ENCODE data around the gene IL1RL1.
"Not testable (repeated sequence)": the region's sequence is repeated elsewhere in the genome, so short reads cannot be mapped to it uniquely, and the experiment has no call there.

Gene IL1RL1

DNA sequence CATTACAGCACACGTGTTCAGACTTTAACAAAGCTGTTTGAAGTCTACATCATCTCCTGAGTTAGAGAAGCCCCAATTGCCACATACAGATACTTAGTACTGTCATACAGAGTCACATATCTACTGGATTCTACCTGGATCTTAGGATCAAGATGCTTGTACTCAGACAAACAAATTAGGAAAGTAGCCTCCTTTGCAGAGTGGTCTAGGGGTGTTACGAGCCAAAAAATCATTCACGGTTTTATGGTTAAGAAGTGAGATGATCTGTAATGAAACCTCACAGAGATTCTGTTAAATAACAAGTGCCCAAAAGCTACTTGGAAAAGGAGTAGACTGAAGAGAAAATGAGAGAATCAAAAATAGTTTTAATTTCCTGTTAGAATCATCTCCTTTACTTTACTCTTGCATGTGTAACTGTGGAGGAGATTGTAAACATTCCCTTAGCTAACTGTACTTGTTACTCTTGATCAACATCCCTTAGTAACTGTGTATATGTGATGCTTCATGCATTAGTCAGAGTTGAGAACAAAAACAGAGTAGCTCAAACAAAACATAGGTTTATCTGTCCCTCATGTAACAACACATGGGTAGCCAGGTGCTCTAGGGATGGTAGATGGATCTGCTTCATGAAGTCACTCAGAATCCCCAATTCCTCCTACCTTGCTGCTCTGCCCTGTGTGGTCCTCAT lies 16.4 kb upstream of the IL1RL1 start:
- DNase-seq, result no peak

DNA sequence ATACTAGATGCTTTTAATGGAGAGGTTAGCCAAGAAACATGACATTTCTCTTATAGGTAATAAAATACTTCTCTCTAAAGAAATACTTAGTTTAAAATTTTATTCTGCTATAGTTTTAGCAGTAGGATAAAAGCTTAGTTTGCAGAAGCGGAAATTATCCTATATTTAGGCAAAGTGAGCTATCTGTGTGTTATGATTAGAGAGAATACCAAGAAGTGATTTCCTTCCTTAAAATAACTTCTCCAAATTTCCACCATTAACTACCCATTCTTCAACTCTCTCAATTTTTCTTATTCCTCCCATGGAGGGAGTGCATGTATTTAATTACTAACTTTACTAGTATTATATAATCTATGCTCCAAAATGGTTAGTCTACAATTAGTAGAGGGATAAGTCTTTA lies 15.8 kb upstream of the IL1RL1 start:
- DNase-seq, result no peak

DNA sequence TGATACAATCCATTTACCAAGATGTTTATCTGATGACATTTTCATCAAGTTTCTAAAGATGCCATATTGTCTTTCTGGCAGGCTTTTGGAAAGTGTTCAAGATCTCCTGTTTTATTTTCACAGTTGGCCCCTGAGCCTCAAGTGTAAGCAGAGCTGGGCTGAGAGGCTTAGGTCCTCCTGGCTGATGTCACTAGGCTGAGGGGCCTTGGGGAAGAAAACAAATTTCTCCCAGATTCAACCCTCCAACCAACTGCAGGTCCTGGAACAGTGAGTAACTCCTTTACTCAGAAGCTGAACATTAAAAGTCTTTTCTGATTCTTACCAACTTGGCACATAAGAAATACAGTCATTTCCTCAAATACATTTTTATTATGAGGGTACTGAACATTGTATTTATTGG lies 14.9 kb upstream of the IL1RL1 start:
- no peak for DNase-seq

DNA sequence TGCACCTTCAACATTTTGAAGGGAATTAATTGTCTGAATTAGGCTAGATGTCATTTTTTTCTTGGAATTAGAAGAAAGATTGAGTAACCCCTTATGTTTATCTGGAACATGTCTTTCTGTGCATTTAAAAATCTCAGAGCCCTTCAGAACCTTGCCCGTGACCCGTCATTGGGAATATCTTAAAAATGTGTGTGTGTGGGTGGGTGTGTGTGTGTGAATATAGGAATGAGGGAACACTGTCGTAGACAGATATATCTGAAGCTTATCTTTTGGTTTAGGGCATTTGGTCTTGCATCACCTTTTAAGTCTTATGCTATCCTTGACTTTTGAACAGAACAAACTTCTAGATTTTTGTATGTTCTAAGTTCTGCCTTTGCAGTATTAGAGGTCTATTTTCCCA lies 13.5 kb upstream of the IL1RL1 start:
- DNase-seq, result no peak

DNA sequence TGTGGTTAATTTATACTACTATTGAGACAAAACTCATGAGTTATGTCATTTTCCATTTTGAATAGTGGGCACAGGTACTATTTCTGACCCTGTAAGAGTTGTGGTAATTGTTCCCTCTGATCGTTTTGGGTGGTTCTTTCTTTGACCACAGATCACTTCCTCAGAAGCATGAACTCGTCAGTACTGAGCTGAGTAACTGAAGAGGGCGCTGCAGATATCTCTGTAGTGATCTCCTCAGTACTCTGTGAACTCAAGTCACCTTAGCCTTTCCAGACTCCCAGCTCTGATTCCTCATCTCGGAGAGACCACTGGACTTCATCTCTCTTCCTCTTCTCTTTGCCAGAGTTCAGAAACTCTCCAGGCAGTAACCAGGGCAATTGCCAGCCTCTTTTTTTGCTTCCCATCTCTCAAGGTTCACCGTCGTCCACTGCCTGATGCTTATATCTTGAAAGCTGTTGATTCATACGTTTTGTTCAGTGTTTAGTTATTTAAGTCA lies 9.4 kb upstream of the IL1RL1 start:
- no peak for DNase-seq

DNA sequence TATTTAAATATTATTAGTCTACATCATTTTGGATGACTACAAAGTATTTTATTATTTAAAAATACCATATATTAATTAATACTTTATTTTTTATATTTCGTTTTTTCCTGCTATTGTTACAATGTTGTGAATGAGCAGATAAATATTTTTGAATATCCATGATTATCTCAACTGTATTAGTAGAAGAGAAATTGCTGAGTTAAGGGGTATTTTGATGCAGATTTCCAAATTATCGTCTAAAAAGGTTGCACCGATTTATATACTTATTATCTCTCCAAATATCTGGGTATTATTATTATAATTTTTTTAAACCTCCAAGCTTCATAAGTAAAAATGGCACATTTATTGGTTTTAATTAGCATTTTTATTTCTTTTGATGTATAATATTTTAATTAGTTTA lies 8.9 kb upstream of the IL1RL1 start:
- DNase-seq, result no peak

DNA sequence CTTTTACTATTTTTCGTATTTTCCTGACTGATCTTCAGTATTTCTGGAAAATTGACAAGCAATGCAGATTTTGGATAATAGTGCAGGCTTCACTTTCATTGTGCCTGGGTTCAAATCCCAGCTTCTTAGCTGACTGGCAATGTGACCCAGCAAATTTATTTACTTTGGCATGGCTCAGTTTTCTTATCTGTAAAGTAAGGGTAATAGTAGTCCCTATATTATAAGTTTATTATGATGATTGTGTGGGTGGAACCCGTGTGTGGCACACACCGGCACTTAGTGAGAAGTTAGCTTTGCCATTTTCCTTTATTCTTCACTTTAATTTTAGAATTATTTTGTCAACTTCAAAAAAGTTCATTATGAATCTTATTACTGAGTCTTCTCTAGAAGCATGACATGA lies 7.8 kb upstream of the IL1RL1 start:
- DNase-seq, result no peak

DNA sequence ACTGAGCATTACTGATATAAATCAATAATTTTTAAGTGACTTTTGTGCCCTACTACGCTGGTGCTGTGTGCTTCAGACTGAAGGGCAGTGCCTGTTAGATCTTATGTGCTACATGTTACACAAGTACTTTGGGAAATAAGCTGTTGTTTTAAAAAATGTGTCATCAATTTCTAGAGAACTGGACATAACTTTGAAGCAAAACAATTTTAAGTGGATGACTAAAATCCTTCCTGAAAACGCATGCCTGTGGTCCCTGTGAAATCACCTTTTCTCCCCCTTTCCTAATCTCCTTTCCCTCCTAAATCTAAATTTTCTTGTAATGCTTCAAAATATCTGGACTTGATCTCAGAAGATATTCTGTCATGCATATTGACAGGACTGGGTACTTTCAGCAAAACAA lies 7.1 kb upstream of the IL1RL1 start:
- DNase-seq, result no peak

DNA sequence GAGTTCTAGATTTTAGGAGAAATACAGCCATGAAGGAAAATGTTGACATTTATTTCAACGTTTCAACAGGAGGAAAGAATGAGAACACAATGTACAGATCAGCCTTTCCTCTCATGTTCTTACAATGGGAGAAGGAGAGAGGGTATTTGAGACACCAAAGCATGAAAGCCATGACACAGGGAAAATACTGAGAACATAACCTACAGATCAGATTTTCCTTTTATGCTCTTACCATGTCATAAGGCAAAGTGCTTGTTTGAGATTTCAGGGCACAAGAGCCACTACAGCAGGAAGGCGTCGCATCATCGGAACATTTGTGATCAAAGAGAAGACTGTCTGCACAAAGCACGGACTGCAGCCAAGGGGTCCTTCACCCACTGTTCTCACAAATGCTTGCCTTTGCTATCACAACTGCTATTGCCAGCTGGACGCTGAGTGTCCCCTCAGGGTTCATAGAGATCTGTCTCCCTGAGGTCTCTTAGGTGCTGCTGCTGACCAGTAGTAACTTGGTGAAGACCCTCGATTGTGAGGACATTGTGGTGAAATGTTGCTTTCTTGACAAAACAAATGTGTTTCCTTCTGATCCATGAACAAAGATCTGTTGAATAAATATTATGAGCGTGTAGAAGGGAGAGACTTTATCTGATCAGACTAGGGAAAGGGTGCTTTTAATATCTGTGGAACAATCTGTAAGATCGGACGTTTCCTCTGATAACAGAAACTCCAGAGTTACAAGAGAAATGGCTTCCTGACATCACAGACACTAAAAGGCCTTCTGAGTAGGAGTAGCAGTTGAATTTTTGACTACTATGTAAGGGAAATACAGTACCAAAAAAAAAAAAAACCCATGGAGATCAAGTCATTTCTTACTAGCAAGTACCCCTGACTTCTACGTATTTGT lies 6.4 kb upstream of the IL1RL1 start:
- no peak for DNase-seq

DNA sequence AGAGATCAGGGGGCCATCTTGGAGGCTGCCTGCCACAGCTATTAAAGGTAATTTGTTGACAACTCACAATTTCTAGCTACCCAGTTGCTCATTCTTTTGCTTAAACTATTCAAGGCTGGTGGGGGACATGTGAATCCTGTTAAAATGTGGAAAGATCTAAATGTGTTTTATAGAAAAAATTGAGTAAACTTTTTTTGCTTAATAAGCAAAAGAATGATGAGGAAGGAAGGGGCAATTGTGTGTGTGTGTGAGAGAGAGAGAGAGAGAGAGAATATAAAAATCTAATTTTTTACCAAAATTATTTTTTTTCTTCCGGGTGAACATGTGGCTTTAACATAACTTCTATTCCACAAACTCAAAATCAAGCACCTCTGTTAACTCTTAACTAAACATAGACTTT lies 5.2 kb upstream of the IL1RL1 start:
- DNase-seq, result no peak

DNA sequence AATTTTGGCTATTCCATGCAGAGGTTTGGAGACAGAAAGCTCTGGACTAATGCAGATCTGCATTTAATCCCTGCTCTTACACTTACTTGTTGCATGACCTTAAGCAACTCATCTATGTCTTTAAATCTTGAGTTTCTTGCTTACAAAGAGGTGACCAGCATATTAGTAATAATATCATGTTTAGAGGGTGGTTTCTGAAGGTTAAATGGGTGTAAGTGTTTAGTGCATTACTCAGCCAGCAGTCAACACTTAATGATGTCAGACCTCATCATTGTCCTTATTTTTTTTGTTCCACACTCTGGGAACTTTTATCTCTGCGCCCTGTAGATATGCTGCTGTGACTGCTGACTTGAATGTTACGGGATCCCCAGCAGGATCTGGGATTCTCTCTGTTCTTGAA lies 1.7 kb downstream of the IL1RL1 start:
- no peak for DNase-seq

DNA sequence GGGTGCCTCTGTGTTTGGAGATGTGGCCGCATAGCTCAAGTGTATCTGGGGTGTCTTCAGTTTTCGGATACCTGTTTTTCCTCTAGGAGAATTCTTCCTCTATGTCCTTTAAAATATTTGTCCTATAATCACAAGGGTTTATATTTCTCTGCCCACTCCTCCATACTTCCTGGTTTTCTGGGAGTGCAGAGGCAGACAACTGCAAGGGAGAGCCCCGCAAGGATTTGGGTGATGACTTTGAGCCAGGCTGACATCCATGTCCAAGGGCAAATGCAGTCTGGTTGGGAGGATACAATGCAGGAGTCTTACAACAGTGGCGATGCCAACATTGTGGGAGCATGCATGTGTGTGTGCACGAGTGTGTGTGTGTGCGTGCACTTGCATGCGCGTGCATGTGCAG lies 2.1 kb downstream of the IL1RL1 start:
- DNase-seq, result no peak

DNA sequence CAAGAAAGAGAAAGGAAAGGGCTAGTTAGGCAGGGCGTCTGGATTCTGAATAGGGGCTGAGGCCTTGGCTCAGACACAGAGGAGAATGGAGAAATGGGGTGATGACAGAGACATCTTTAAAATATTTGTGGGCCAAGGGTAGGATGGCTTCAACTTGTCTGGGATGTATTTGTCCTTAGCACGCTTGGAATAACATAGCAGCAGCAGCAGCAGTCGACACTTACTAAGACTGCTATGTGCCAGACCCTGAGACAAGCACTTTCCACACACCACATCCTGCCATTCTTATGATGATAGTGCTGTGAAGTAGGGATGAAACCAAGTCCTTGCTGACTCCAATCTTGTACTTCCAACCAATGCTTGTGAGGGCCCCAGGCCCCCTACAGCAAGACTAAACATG lies 2.6 kb downstream of the IL1RL1 start:
- DNase-seq, result no peak

DNA sequence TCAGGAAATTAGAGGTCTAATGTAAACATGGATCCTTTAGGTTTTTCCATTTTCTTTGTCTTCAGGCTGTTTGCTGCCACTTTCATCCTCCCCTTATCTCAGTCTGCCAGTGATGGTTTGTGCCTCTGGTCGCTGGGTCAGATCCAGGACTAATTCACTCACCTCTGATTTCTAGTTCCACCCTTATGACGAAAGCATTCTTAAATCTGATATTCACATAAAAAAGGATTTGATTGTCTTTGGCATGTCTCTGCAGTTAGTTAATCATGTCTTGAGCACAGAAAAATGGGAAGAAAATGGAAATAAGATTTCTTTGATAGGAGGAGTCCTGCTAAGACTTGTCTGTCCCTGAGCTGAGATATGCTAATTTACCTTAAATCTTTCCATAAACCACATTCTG lies 4.6 kb downstream of the IL1RL1 start:
- DNase-seq, result no peak

DNA sequence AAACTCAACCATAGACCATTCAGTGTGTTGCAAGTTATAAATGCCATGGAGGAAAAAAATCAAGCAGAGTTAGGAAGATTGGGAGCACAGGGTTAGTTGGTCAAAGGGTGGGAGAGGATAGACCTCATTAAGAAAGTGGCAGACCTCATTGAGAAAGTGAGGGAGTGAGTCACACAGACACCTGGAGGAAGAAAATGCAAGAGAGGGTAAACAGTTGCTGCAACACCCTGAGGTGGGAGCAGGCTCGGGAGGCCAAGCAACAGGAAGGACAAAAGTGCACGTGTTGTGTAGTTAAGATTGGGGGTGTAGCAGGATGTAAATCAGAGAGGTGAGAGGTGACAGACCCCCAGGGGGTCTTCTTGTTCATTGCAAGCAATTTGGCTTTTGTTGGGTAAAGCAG lies 6.4 kb downstream of the IL1RL1 start:
- no peak for DNase-seq

DNA sequence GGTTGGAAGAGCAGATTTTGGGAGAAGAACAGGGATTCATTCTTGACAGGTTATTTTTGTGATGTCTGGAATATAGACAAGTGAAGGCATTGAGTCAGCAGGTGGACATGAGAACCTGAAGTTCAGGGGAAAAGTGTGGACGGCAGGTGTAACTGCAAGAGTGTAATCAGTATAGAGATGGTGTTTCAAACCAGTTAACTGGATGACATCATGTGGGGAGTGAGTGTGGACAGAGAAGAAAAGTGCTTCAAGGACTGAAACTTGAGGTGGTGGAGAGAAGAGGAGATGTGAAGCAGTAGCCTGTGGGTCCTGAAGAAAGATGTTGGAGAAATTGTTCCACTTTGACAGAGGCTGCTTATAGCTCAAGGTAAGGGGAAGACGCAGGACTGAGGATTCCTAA lies 7.1 kb downstream of the IL1RL1 start:
- DNase-seq, result no peak

DNA sequence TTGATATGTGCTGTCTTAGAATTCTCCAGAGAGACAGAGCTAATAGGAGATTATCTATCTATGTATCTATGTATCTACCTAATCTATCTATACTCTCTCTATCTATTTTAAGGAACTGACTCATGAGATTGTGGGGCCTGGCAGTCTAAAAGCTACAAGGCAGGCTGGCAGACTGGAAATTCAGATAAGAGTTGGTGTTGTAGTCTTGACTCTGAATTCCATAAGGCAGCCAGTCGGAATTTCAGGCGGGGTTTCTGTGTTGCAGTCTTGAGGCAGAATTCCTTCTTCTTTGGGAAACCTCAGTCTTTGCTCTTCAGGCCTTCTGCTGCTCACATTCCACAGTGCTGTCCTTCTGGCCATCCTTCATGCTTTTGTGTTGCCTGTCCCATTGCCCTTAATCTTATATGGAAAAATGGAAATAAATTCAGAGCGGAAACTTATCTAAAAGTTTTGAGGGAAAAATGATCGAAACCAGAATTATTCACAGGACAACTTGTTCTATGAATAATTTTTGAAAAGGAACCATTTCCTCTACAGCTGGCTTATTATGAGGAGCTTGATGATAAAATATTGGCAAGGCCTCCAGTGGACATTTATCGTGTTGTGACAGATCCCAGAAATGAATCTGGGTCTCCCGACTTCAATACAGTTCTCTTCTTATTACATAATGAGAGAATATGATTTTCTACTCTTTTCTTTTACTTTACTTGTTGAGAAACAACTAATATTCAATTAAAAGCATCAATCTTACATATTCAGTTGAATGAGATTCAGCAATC lies 10.8 kb downstream of the IL1RL1 start:
- DNase-seq, result no peak

DNA sequence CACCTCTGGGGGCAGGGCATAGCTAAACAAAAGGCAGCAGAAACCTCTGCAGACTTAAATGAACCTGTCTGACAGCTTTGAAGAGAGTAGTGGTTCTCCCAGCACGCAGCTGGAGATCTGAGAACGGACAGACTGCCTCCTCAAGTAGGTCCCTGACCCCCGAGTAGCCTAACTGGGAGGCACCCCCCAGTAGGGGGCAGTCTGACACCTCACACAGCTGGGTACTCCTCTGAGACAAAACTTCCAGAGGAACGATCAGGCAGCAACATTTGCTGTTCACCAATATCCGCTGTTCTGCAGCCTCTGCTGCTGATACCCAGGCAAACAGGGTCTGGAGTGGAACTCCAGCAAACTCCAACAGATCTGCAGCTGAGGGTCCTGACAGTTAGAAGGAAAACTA lies 13.6 kb downstream of the IL1RL1 start:
- DNase-seq, result not testable (repeated sequence)

DNA sequence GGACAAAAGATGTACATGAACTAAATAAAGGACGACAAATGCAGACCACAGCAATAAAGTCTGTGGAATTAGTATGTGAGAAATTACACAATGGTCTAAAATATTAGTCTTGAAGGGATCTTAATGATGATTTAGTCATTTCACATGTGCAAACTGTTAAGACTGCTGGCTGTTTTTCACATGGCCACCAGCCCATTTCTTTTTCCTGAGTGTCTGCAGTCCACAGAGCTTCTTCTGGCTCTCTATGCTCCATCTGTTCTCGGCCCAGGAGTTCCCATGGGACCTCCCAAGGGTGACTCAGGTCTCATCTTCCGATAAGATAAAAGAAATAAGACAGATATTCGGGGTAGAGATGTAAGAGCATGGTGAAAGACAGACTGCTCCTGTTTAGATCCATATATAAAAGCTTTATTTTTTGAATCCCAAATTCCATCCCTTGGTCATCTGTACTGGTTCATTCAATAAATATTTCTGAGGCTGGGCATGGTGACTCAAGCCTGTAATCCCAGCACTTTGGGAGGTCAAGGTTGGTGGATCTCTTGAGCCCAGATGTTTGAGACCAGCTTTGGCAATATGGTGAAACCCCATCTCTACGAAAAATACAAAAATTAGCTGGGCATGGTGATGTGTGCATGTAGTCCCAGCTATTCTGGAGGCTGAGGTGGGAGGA lies 20.1 kb downstream of the IL1RL1 start:
- DNase-seq, result no peak

DNA sequence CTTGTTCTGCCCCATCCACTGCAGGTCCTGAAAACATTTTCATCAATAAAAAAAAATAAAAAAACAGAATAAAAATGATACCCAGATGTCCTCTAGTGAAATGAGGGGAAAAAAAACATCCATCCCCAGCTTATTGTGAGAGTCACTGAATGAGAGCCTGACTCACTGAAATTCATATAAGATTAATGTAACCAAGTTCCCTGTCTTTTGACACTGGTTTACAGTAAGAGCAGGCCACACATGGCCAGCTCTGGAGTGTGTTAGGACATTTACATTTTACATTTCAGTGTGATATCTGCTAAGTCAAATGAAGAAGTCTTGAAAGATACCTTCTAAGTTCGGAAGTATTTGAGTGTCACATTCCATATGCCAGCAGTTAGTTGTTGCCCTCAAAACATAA lies 23.1 kb downstream of the IL1RL1 start:
- no peak for DNase-seq

DNA sequence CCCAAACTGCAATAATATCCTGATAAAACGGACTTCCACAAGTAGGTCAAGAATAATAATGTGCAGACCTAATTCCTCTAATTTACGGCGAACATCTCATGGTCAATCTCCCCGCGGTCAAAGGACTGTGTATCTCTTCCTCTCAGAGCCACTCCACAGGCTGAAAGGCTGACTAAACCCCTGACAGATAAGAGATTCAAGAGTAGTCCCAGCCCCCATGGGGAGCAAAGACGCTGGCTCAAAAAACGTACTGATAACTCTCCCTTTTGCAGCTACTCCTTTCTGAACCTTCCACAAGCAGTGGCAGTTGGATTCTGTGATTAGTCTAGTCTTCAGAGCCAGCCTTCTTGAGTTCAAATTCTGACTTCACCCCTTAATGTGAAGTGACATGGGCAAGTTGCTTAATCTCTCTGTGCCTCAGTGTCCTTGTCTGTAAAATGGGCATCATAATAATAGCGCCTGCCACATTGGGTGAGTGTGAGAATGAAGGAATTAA lies 24.6 kb downstream of the IL1RL1 start:
- DNase-seq, result no peak

DNA sequence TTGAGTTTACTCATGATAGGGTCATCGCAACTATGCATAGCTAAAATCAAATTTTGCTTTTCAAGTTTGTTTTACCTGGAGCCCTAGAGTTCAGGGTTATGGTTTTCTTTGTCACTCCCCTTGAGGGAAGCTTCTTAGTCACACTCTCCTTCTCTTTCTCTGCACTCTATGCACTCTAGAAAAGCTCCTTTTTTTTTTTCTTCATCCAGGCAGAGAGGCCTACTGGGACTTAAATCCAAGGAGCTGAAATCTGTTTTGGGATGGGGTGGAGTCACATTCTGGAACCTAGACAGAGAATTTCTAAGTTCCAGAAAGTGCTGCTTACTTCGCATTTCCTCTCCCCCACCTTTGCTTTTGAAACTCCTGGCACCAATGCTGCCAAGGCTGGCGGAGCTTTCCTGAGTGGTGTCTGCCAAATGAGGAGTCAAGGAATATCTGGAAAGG lies 25.2 kb downstream of the IL1RL1 start:
- DNase-seq, result no peak

DNA sequence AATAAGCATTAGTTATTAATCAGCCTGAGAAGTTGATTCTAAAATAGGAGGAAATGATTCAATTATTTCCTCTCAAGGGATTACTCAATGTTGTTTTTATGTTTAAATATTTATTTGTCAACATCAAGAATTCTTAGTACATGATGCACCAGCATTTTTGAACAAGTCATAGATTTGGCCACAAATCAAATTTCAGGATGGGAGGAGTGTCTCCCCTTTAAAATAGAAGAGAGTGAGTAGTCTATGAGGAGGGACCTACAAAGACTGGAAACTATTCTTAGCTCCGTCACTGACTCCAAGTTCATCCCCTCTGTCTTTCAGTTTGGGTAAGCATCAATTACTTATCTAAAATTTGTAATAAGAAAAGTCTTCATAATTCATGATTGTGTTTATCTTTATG lies 25.6 kb downstream of the IL1RL1 start:
- no peak for DNase-seq
